ENCODE results near the gene UEVLD.

The UEVLD gene

GRCh38 chr11:18502352-18502751, 86.2 kb downstream of the UEVLD start:
- DNase-seq (ENCODE audit: low read depth in 2 of 3, low spot score in 2 of 3) = no peak

- no peak for DNase-seq (ENCODE audit: low read depth in 2 of 3, low spot score in 2 of 3)
Measured at GRCh38 chr11:18501629-18502028, 86.9 kb downstream of the UEVLD start.

- no peak for DNase-seq (ENCODE audit: low read depth in 2 of 3, low spot score in 2 of 3)
Measured at GRCh38 chr11:18498039-18498438, 90.5 kb downstream of the UEVLD start.

- DNase-seq (ENCODE audit: low read depth in 2 of 3, low spot score in 2 of 3) = no peak
Measured at GRCh38 chr11:18495703-18496102, 92.8 kb downstream of the UEVLD start.

- no peak for DNase-seq (ENCODE audit: low read depth in 2 of 3, low spot score in 2 of 3)
Measured at GRCh38 chr11:18495271-18495670, 93.3 kb downstream of the UEVLD start.

- no peak for DNase-seq (ENCODE audit: low read depth in 2 of 3, low spot score in 2 of 3)
Measured at GRCh38 chr11:18493310-18493709, 95.2 kb downstream of the UEVLD start.

GRCh38 chr11:18492888-18493287, 95.6 kb downstream of the UEVLD start:
- no peak for DNase-seq (ENCODE audit: low read depth in 2 of 3, low spot score in 2 of 3)

- DNase-seq (ENCODE audit: low read depth in 2 of 3, low spot score in 2 of 3) = no peak
Measured at GRCh38 chr11:18491924-18492323, 96.6 kb downstream of the UEVLD start.

- no peak for DNase-seq (ENCODE audit: low read depth in 2 of 3, low spot score in 2 of 3)
Measured at GRCh38 chr11:18490736-18491485, 97.6 kb downstream of the UEVLD start.

- no peak for DNase-seq (ENCODE audit: low read depth in 2 of 3, low spot score in 2 of 3)
Measured at GRCh38 chr11:18490319-18490718, 98.2 kb downstream of the UEVLD start.

- no peak for DNase-seq (ENCODE audit: low read depth in 2 of 3, low spot score in 2 of 3)
Measured at GRCh38 chr11:18485913-18486528, 102.5 kb downstream of the UEVLD start.

Measured in activated CD8-positive, alpha-beta memory T cell treated with anti-CD3 and anti-CD28 coated beads for 48 hours (primary cell).